Measurements from ENCODE around the gene ADNP.

The ADNP gene

DNA sequence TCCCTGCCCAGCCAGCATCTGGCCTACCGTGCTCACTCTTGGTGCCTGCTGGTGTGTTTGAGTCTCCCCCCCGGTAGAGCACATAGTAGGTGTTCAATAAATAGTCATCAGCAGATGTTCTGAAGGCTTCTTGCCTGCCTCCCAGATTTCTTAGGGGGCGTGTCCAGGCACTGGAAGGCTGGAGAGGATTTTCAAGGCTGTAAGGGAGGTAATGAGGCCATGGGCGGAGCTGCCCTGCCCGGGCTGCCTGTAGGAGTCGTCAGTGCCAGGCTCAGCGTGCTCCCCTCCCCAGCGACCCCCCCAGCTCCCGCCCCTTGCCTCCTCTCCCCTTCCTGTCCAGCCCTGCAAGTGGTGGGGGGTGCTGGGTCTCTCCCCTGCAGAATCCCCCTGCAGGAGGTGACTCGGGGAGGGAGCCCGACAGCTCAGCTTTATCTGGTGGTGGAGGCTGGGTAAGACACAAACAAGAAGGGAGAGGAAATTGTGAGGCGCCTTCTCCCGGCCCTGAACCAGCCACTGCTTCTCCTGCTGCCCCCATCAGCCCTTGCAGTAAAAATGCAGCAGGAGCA, 80.4 kb downstream of the ADNP start:
- H2AK5ac ChIP-seq (ENCODE audit: low read length): no peak overlapping the region
- H2BK12ac ChIP-seq (ENCODE audit: low read length): no peak overlapping the region
- no peak overlapping the region for H2BK120ac ChIP-seq (ENCODE audit: insufficient read depth, low read length, poor library complexity)
- H2AFZ ChIP-seq (ENCODE audit: insufficient read depth, low read length, poor library complexity): no peak overlapping the region
- H3K4me1 ChIP-seq (ENCODE audit: control insufficient read depth in 1 of 2, insufficient read depth in 2 of 2, low read length in 2 of 2): peaks cover under 1 to 1% of the 10 kb centered on the region in 2 experiments
- H3K4me2 ChIP-seq (ENCODE audit: low read length): no peak overlapping the region
- no peak overlapping the region for H3K4ac ChIP-seq (ENCODE audit: low read depth, low read length)
- H3K79me2 ChIP-seq (ENCODE audit: control insufficient read depth, insufficient read depth, low read length, poor library complexity): no peaks in the 10 kb centered on the region
- H3K27me3 ChIP-seq (ENCODE audit: insufficient read depth, low read length): no peaks in the 10 kb centered on the region
- DNase-seq: no peak
- H2BK5ac ChIP-seq (ENCODE audit: low read depth, low read length, poor library complexity): no peak overlapping the region
- H3K14ac ChIP-seq (ENCODE audit: low read length): no peak overlapping the region
- H4K91ac ChIP-seq (ENCODE audit: low read depth, low read length): no peak overlapping the region
- H3K9me3 ChIP-seq (ENCODE audit: insufficient read depth, low read depth, low read length): peaks cover 5% of the 10 kb centered on the region
- H3K27ac ChIP-seq (ENCODE audit: low read depth, low read length): no peak overlapping the region
- H3K23ac ChIP-seq (ENCODE audit: low read length): no peak overlapping the region
- no peak overlapping the region for H4K12ac ChIP-seq (ENCODE audit: low read depth, low read length)
- no peaks in the 10 kb centered on the region for H3K79me1 ChIP-seq (ENCODE audit: low read length)
- no CpG with 5 or more reads among the region's 13 CpGs for WGBS (ENCODE audit: extremely low coverage, insufficient coverage, insufficient read length)
- H4K8ac ChIP-seq (ENCODE audit: low read depth, low read length): no peak overlapping the region
- H3K36me3 ChIP-seq (ENCODE audit: control insufficient read depth in 1 of 2, insufficient read depth in 2 of 2, low read length in 2 of 2): no peaks in the 10 kb centered on the region
- H3K4me3 ChIP-seq (ENCODE audit: low read depth, low read length): no peak overlapping the region
- no peak overlapping the region for H3K9ac ChIP-seq (ENCODE audit: low read length)
- H3K18ac ChIP-seq (ENCODE audit: low read length): no peak overlapping the region

DNA sequence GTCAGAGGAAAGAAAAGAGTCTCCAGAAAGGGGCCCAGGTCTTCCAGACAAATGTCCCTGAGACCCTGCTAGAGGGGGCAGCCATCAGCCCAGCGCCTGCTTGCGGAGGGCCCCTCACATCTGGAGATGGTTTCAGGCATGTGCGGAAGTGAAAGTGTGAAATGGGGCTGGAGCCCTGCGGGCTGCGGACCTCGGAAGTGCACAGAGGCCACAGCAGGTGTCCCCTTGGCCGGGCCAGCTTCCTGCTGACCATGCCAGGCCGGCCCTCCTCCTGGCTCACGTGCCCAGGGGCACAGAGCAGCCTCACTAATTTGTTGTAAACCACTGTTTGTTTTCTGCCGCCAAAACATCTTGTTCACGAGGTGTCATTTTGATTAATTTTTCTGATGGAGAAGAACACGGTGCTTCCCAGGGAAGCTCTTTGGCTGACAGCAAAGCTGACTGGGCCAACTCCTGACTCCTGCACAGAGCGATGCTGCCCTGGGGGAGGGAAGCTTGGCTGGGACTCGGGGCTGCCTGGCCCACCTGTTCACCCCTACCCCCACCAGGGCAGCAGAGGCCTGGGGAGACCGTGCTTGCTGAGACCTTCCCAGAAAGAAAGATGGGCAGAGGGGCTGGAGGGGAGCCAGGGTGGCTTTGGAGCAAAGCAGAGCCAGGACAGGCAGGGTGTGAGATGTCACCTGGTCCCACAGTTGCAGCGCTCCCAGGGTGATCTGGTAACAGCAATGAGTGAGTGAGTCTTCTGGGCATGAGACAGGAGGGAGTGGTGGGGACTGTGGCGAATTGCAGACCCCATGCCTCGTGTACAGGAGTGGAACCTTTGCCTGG, 82.2 kb downstream of the ADNP start:
- H3K14ac ChIP-seq (ENCODE audit: low read length): no peak overlapping the region
- H3K4me3 ChIP-seq (ENCODE audit: low read depth, low read length): no peak overlapping the region
- no peak overlapping the region for H3K4me2 ChIP-seq (ENCODE audit: low read length)
- H3K4me1 ChIP-seq (ENCODE audit: control insufficient read depth in 1 of 2, insufficient read depth in 2 of 2, low read length in 2 of 2): peaks cover 2 to 7% of the 10 kb centered on the region in 2 experiments
- no peak overlapping the region for H2AFZ ChIP-seq (ENCODE audit: insufficient read depth, low read length, poor library complexity)
- H3K79me2 ChIP-seq (ENCODE audit: control insufficient read depth, insufficient read depth, low read length, poor library complexity): no peaks in the 10 kb centered on the region
- no peak overlapping the region for H3K27ac ChIP-seq (ENCODE audit: low read depth, low read length)
- no CpG with 5 or more reads among the region's 18 CpGs for WGBS (ENCODE audit: extremely low coverage, insufficient coverage, insufficient read length)
- H3K27me3 ChIP-seq (ENCODE audit: insufficient read depth, low read length): no peaks in the 10 kb centered on the region
- H3K79me1 ChIP-seq (ENCODE audit: low read length): no peaks in the 10 kb centered on the region
- no peak overlapping the region for H4K91ac ChIP-seq (ENCODE audit: low read depth, low read length)
- no peaks in the 10 kb centered on the region for H3K9me3 ChIP-seq (ENCODE audit: insufficient read depth, low read depth, low read length)
- no peak overlapping the region for H3K9ac ChIP-seq (ENCODE audit: low read length)
- no peak overlapping the region for H3K23ac ChIP-seq (ENCODE audit: low read length)
- no peak overlapping the region for H4K8ac ChIP-seq (ENCODE audit: low read depth, low read length)
- H3K36me3 ChIP-seq (ENCODE audit: control insufficient read depth in 1 of 2, insufficient read depth in 2 of 2, low read length in 2 of 2): no peaks in the 10 kb centered on the region
- H2AK5ac ChIP-seq (ENCODE audit: low read length): no peak overlapping the region
- no peak for DNase-seq
- H2BK5ac ChIP-seq (ENCODE audit: low read depth, low read length, poor library complexity): no peak overlapping the region
- H3K4ac ChIP-seq (ENCODE audit: low read depth, low read length): no peak overlapping the region
- no peak overlapping the region for H2BK12ac ChIP-seq (ENCODE audit: low read length)
- no peak overlapping the region for H4K12ac ChIP-seq (ENCODE audit: low read depth, low read length)
- H3K18ac ChIP-seq (ENCODE audit: low read length): no peak overlapping the region
- H2BK120ac ChIP-seq (ENCODE audit: insufficient read depth, low read length, poor library complexity): no peak overlapping the region

DNA sequence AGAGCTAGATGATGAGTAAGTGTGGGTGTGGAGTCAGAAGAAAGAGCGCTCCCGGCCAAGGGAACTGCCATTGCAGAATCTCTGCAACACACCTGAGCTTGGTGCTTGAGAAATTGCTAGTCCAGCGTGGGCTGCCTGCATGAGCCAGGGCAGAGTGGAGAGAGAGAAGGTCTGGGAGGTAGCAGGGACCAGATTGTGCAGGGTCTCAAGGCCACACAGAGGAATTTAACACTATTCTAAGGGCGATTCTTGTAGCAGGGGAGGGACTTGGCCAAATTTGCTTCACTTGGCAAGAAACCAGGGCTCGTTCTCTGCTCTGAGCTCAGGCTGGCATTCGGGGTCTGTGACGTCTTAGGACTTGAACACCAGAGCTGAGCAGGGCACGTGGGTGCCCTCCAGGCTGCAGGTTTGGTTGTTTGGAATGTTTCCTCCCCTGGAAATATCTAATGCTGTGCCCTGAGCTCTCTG, 82.9 kb downstream of the ADNP start:
- H3K4me1 ChIP-seq (ENCODE audit: control insufficient read depth in 1 of 2, insufficient read depth in 2 of 2, low read length in 2 of 2): peaks cover 4 to 7% of the 10 kb centered on the region in 2 experiments
- no peaks in the 10 kb centered on the region for H3K36me3 ChIP-seq (ENCODE audit: control insufficient read depth in 1 of 2, insufficient read depth in 2 of 2, low read length in 2 of 2)
- no peaks in the 10 kb centered on the region for H3K79me2 ChIP-seq (ENCODE audit: control insufficient read depth, insufficient read depth, low read length, poor library complexity)
- no peak overlapping the region for H2BK120ac ChIP-seq (ENCODE audit: insufficient read depth, low read length, poor library complexity)
- H3K27me3 ChIP-seq (ENCODE audit: insufficient read depth, low read length): no peaks in the 10 kb centered on the region
- H2AK5ac ChIP-seq (ENCODE audit: low read length): no peak overlapping the region
- H2BK5ac ChIP-seq (ENCODE audit: low read depth, low read length, poor library complexity): no peak overlapping the region
- no peak overlapping the region for H3K23ac ChIP-seq (ENCODE audit: low read length)
- H3K18ac ChIP-seq (ENCODE audit: low read length): no peak overlapping the region
- H3K79me1 ChIP-seq (ENCODE audit: low read length): no peaks in the 10 kb centered on the region
- H3K9ac ChIP-seq (ENCODE audit: low read length): no peak overlapping the region
- H2AFZ ChIP-seq (ENCODE audit: insufficient read depth, low read length, poor library complexity): no peak overlapping the region
- DNase-seq: peak in 1 of 2 donors; percentile 23
- H3K4ac ChIP-seq (ENCODE audit: low read depth, low read length): no peak overlapping the region
- WGBS (ENCODE audit: extremely low coverage, insufficient coverage, insufficient read length): no CpG with 5 or more reads among the region's 8 CpGs
- H4K12ac ChIP-seq (ENCODE audit: low read depth, low read length): no peak overlapping the region
- H3K4me3 ChIP-seq (ENCODE audit: low read depth, low read length): no peak overlapping the region
- H3K9me3 ChIP-seq (ENCODE audit: insufficient read depth, low read depth, low read length): no peaks in the 10 kb centered on the region
- H3K27ac ChIP-seq (ENCODE audit: low read depth, low read length): no peak overlapping the region
- no peak overlapping the region for H2BK12ac ChIP-seq (ENCODE audit: low read length)
- no peak overlapping the region for H4K8ac ChIP-seq (ENCODE audit: low read depth, low read length)
- H4K91ac ChIP-seq (ENCODE audit: low read depth, low read length): no peak overlapping the region
- no peak overlapping the region for H3K4me2 ChIP-seq (ENCODE audit: low read length)
- H3K14ac ChIP-seq (ENCODE audit: low read length): no peak overlapping the region

DNA sequence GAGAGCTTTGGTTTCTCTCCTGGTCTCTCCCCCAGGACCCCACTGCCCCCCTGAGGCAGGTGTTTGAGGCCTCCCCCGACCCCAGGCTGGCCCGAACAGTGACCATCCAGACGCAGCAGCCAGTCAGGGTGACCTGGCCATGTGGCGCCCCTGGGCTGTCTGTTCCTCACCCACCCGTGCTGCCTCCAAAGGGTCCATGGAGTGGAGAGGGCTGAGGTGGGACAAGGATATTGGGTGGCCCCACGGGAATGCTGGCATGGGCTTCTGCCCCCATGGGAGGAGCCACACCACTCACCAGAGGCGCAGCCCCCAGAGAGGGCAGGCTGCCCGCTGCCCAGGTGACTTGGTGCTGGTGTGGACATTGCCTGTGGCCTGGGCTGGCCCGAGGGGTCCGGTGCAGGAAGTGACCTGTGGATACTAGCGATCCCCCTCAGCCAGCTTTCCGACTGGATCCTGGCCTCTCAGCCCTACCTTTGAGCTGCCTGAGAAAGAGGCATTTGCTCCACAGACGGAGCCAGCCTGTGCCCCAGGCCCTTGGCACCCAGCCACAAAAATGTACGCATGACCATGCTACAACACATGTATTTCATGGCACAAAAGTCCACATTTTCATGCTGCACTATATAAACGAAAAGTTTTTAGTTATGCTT, 85.5 kb downstream of the ADNP start:
- Histone ChIP-seq H4K8ac (ENCODE audit: low read depth, low read length) (no peak overlapping the region), H3K27me3 (ENCODE audit: insufficient read depth, low read length) (no peaks in the 10 kb centered on the region), H3K14ac (ENCODE audit: low read length) (no peak overlapping the region), H3K23ac (ENCODE audit: low read length) (no peak overlapping the region), H3K18ac (ENCODE audit: low read length) (no peak overlapping the region), H2AFZ (ENCODE audit: insufficient read depth, low read length, poor library complexity) (no peak overlapping the region), H3K79me2 (ENCODE audit: control insufficient read depth, insufficient read depth, low read length, poor library complexity) (no peaks in the 10 kb centered on the region), H4K91ac (ENCODE audit: low read depth, low read length) (no peak overlapping the region), H3K4me2 (ENCODE audit: low read length) (no peak overlapping the region), H3K79me1 (ENCODE audit: low read length) (no peaks in the 10 kb centered on the region), H3K9me3 (ENCODE audit: insufficient read depth, low read depth, low read length) (no peaks in the 10 kb centered on the region), H2BK120ac (ENCODE audit: insufficient read depth, low read length, poor library complexity) (no peak overlapping the region), H3K4me3 (ENCODE audit: low read depth, low read length) (no peak overlapping the region), H3K36me3 (ENCODE audit: control insufficient read depth in 1 of 2, insufficient read depth in 2 of 2, low read length in 2 of 2) (no peaks in the 10 kb centered on the region), H2BK5ac (ENCODE audit: low read depth, low read length, poor library complexity) (no peak overlapping the region), H3K4ac (ENCODE audit: low read depth, low read length) (no peak overlapping the region), H3K4me1 (ENCODE audit: control insufficient read depth in 1 of 2, insufficient read depth in 2 of 2, low read length in 2 of 2) (peaks cover 7 to 8% of the 10 kb centered on the region in 2 experiments), H3K9ac (ENCODE audit: low read length) (no peak overlapping the region), H2AK5ac (ENCODE audit: low read length) (peak overlapping the region; percentile 39), H3K27ac (ENCODE audit: low read depth, low read length) (no peak overlapping the region), H4K12ac (ENCODE audit: low read depth, low read length) (no peak overlapping the region), H2BK12ac (ENCODE audit: low read length) (no peak overlapping the region)
- DNase-seq: no peak
- no CpG with 5 or more reads among the region's 15 CpGs for WGBS (ENCODE audit: extremely low coverage, insufficient coverage, insufficient read length)

Measured in trophoblast cell (in vitro differentiated cells and primary cell).